IMR-90 (cell line): Measurements from ENCODE around the gene SLC2A10. TPM values are rescaled to one million over a fixed set of nuclear protein-coding genes. Genes with fewer than 3 reads are reported as not detected.

Source experiments
- ATAC-seq: fragments of 200-7000 bp; cut with Tn5 transposase; 2 replicates; pipeline ENCODE4 v1.9.1; 2020; ENCODE audit warnings: low read depth, mild to moderate bottlenecking, moderate library complexity
- BruUV-seq: library from RNA; stranded (reverse); fragments of 400-500 nt; replicated peaks from 2 replicates; lab custom pipeline; 2021; lab: Mats Ljungman, UMichigan
- CTCF ChIA-PET: fragments of 300-600 bp; formaldehyde crosslinking; extraction: SDS; loops from one replicate; lab custom pipeline; 2021; ENCODE audit warnings: antibody characterized with exemption; lab: Yijun Ruan, JAX
- POLR2A ChIA-PET: fragments of 300-600 bp; sonication (Branson Sonifier 250); formaldehyde crosslinking; loops from one replicate; lab custom pipeline; 2022; ENCODE audit warnings: antibody characterized with exemption; ENCODE audit not compliant: unreplicated experiment; lab: Charles Lee
- DNase-seq: peaks from one replicate; pipeline ENCODE4 v3.0.0; 2013
- H2AFZ ChIP-seq: replicated peaks from 2 replicates; pipeline ENCODE3; 2013; ENCODE audit warnings: low read length, mild to moderate bottlenecking; ENCODE audit not compliant: poor library complexity
- H2AK5ac ChIP-seq: 2 replicates; pipeline ENCODE4 v1.6.1; 2013; ENCODE audit warnings: low read depth, low read length, inconsistent platforms
- H2AK9ac ChIP-seq: replicated peaks from 2 replicates; pipeline ENCODE3; 2013; ENCODE audit warnings: mild to moderate bottlenecking, low read depth, low read length, moderate library complexity; ENCODE audit not compliant: poor library complexity
- H2BK120ac ChIP-seq: 2 replicates; pipeline ENCODE4 v1.6.1; 2013; ENCODE audit warnings: low read depth, low read length, inconsistent platforms
- H2BK15ac ChIP-seq: 3 replicates; pipeline ENCODE4 v1.6.1; 2013; ENCODE audit warnings: low read depth, low read length, inconsistent platforms
- H2BK20ac ChIP-seq: 2 replicates; pipeline ENCODE4 v1.6.1; 2013; ENCODE audit warnings: low read depth, mild to moderate bottlenecking, inconsistent platforms, low read length, moderate library complexity
- H2BK5ac ChIP-seq: 2 replicates; pipeline ENCODE4 v1.6.1; 2013; ENCODE audit warnings: mild to moderate bottlenecking, low read depth, low read length, inconsistent platforms; ENCODE audit not compliant: poor library complexity, severe bottlenecking
- H3K14ac ChIP-seq: replicated peaks from 2 replicates; pipeline ENCODE4 v1.6.1; 2013; ENCODE audit warnings: low read depth, low read length, inconsistent platforms
- H3K18ac ChIP-seq: 2 replicates; pipeline ENCODE4 v1.6.1; 2013; ENCODE audit warnings: low read depth, low read length, control low read depth
- H3K23ac ChIP-seq: 2 replicates; pipeline ENCODE4 v1.6.1; 2013; ENCODE audit warnings: low read depth, low read length, inconsistent platforms
- H3K27ac ChIP-seq: 2 replicates; pipeline ENCODE4 v1.5.1; 2013; ENCODE audit warnings: mild to moderate bottlenecking, control low read depth, low read length; ENCODE audit not compliant: insufficient read depth
- H3K27me3 ChIP-seq: 2 replicates; pipeline ENCODE4 v1.6.1; 2013; ENCODE audit warnings: low read length; ENCODE audit not compliant: control insufficient read depth, insufficient read depth
- H3K36me3 ChIP-seq: 2 replicates; pipeline ENCODE4 v1.6.1; 2013; ENCODE audit warnings: low read length, mixed read lengths; ENCODE audit not compliant: control insufficient read depth, insufficient read depth
- H3K4ac ChIP-seq: 2 replicates; pipeline ENCODE4 v1.6.1; 2013; ENCODE audit warnings: low read depth, low read length, inconsistent platforms
- H3K4me1 ChIP-seq: 2 replicates; pipeline ENCODE4 v1.6.1; 2013; ENCODE audit warnings: low read length, mixed read lengths; ENCODE audit not compliant: control insufficient read depth, insufficient read depth
- H3K4me2 ChIP-seq: 2 replicates; pipeline ENCODE4 v1.6.1; 2013; ENCODE audit warnings: low read depth, mild to moderate bottlenecking, control low read depth, low read length, moderate library complexity
- H3K4me3 ChIP-seq: 2 replicates; pipeline ENCODE4 v1.5.1; 2013; ENCODE audit warnings: low read depth, mild to moderate bottlenecking, control low read depth, low read length, moderate library complexity; ENCODE audit not compliant: insufficient read depth
- H3K56ac ChIP-seq: 2 replicates; pipeline ENCODE4 v1.6.1; 2013; ENCODE audit warnings: low read length, inconsistent platforms; ENCODE audit not compliant: insufficient read depth; ENCODE audit errors: extremely low read depth
- H3K79me1 ChIP-seq, 2 experiments: 2 replicates each; pipeline ENCODE4 v1.6.1; 2013; ENCODE audit warnings: low read length in 2 of 2, inconsistent platforms in 1 of 2, low read depth in 1 of 2
- H3K9ac ChIP-seq: 2 replicates; pipeline ENCODE4 v1.6.1; 2013; ENCODE audit warnings: low read depth, low read length, control low read depth
- H3K9me1 ChIP-seq: 2 replicates; pipeline ENCODE4 v1.6.1; 2013; ENCODE audit warnings: low read length, inconsistent platforms; ENCODE audit not compliant: insufficient read depth
- H3K9me3 ChIP-seq: 2 replicates; pipeline ENCODE4 v1.6.1; 2013; ENCODE audit warnings: low read length; ENCODE audit not compliant: control insufficient read depth, insufficient read depth
- H4K20me1 ChIP-seq: 2 replicates; pipeline ENCODE4 v1.6.1; 2013; ENCODE audit warnings: low read length, inconsistent platforms; ENCODE audit not compliant: insufficient read depth
- H4K5ac ChIP-seq: 2 replicates; pipeline ENCODE4 v1.6.1; 2013; ENCODE audit warnings: mild to moderate bottlenecking, low read depth, low read length, control low read depth
- H4K8ac ChIP-seq, 2 experiments: 2 replicates each; pipeline ENCODE4 v1.6.1; 2013; ENCODE audit warnings: low read depth in 2 of 2, low read length in 2 of 2, control low read depth in 1 of 2, inconsistent platforms in 1 of 2
- H4K91ac ChIP-seq: 2 replicates; pipeline ENCODE4 v1.6.1; 2013; ENCODE audit warnings: low read depth, low read length, inconsistent platforms; ENCODE audit not compliant: insufficient read depth
- BHLHE40 ChIP-seq: fragments of 150-350 bp; IDR thresholded peaks from 2 replicates; pipeline ENCODE4 v1.6.1; 2016; ENCODE audit warnings: mild to moderate bottlenecking, low read depth, low read length
- CHD1 ChIP-seq: IDR thresholded peaks from 2 replicates; pipeline ENCODE4 v1.6.1; 2012; ENCODE audit warnings: low read depth, low read length, improper control_type of control experiment
- MAFK ChIP-seq: IDR thresholded peaks from 2 replicates; pipeline ENCODE4 v1.6.1; 2012; ENCODE audit warnings: low read depth, low read length, improper control_type of control experiment
- MXI1 ChIP-seq: IDR thresholded peaks from 2 replicates; pipeline ENCODE4 v1.6.1; 2012; ENCODE audit warnings: low read depth, mild to moderate bottlenecking, low read length, moderate library complexity, borderline replicate concordance
- RAD21 ChIP-seq: IDR thresholded peaks from 2 replicates; pipeline ENCODE4 v1.6.1; 2012; ENCODE audit warnings: low read length, improper control_type of control experiment
- RCOR1 ChIP-seq: IDR thresholded peaks from 2 replicates; pipeline ENCODE4 v1.6.1; 2012; ENCODE audit warnings: mild to moderate bottlenecking, low read length, improper control_type of control experiment; ENCODE audit not compliant: insufficient replicate concordance
- RFX5 ChIP-seq: IDR thresholded peaks from 2 replicates; pipeline ENCODE4 v1.8.0; 2012; ENCODE audit warnings: low read depth, mild to moderate bottlenecking, low read length, moderate library complexity
- WGBS, 2 experiments: methylation state at CpG; one replicate each; pipeline versions ENCODE4 v1.1.5 to v1.1.7; 2013; ENCODE audit warnings: missing lambda C conversion rate in 2 of 2; ENCODE audit not compliant: insufficient read length in 1 of 2; ENCODE audit errors: extremely low coverage in 2 of 2; 5-methylcytosine and 5-hydroxymethylcytosine counted together
- dilution Hi-C: fragments of 300-500 bp; cut with HindIII; formaldehyde crosslinking; loops from one replicate; pipeline ENCODE4 v1.14.3; 2018; ENCODE audit warnings: low sequenced_read_pairs; ENCODE audit not compliant: unreplicated experiment
- in situ Hi-C: fragments of 300-500 bp; cut with MboI; formaldehyde crosslinking; loops from 3 replicates; pipeline ENCODE4 v1.14.3; 2019; ENCODE audit warnings: low sequenced_read_pairs, inconsistent platforms, mixed read lengths
- intact Hi-C: fragments of 100-400 bp; cut with micrococcal nuclease; formaldehyde crosslinking; loops from 2 replicates; pipeline ENCODE4 v1.10.0; 2022
- polyA plus RNA-seq, 3 experiments: library from polyadenylated mRNA; depleted of rRNA; stranded (reverse); fragments of >200 nt; gene quantifications; 2 replicates each; pipeline ENCODE4 v1.2.3, GENCODE V29; 2012; ENCODE audit warnings: low replicate concordance in 1 of 3
- total RNA-seq: library from RNA; depleted of rRNA; stranded (reverse); fragments of >200 nt; gene quantifications from 2 replicates; pipeline ENCODE4 v1.2.3, GENCODE V29; 2012
- TF ChIP-seq, protein P1 (sequence below): fragments of 150-350 bp; IDR thresholded peaks from 2 replicates; pipeline ENCODE4 v1.6.1; 2016; ENCODE audit warnings: low read depth, mild to moderate bottlenecking, low read length, moderate library complexity, borderline replicate concordance
- TF ChIP-seq, protein P2 (sequence below): fragments of 150-350 bp; IDR thresholded peaks from 2 replicates; pipeline ENCODE4 v1.6.1; 2017; ENCODE audit warnings: mild to moderate bottlenecking, antibody characterized with exemption, low read length, low read depth
- TF ChIP-seq, protein P3 (sequence below): conservative IDR thresholded peaks from 2 replicates; pipeline ENCODE4 v1.5.1; 2012; ENCODE audit warnings: mild to moderate bottlenecking, low read depth, low read length, improper control_type of control experiment

SLC2A10 gene
- total and polyA plus RNA-seq, 2 of the 4 experiments (the other 2 are of a cell fraction): 15.2 to 22.0 TPM

DNA sequence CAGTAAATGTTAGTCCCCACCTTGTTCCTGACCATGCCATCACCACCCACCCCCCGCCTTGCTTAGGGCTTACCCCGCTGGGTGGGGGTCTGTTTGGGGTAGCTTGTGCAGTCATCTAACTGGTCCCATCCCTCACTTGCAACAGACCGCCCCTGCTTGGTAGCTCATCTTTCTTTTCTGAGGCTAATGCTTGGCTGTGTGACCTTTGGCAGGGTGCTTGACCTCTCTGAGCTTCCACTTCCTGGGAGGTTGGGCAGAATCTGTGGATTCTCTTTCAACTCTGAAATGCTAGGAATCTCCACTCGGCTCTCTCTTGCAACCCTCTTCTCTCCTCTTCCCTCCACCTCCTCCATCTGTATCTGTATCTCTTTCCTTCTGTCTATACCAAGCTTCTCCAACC, 70.4 kb downstream of the SLC2A10 start:
- no TSS peak for BruUV-seq
- Histone ChIP-seq H3K27me3 (peaks cover 2% of the 10 kb centered on the region; the same call in 1 of the 2 replicates), H3K9ac (no peak overlapping the region), H3K56ac (no peak overlapping the region), H3K27ac (no peak overlapping the region), H3K9me1 (no peaks in the 10 kb centered on the region), H2BK20ac (no peak overlapping the region), H4K91ac (no peak overlapping the region), H2AK9ac (no peak overlapping the region), H3K4ac (no peak overlapping the region), H2BK120ac (no peak overlapping the region), H4K8ac (no peak overlapping the region), H2BK15ac (no peak overlapping the region), H2AFZ (no peak overlapping the region), H3K36me3 (no peaks in the 10 kb centered on the region), H3K18ac (no peak overlapping the region), H3K9me3 (no peaks in the 10 kb centered on the region), H3K14ac (no peak overlapping the region), H3K23ac (no peak overlapping the region), H3K79me1 (no peaks in the 10 kb centered on the region), H3K4me1 (peaks cover 4% of the 10 kb centered on the region; the same call in 1 of the 2 replicates), H3K4me2 (no peak overlapping the region), H4K20me1 (no peaks in the 10 kb centered on the region), H3K4me3 (no peak overlapping the region), H2AK5ac (no peak overlapping the region), H4K5ac (no peak overlapping the region), H2BK5ac (no peak overlapping the region)
- ChIA-PET CTCF (interaction anchor here (1.3 kb wide), 1 partner anchor 32 kb away, joined by 3 read pairs; no protein-coding TSS in a partner anchor), POLR2A (no interaction called here)
- intact Hi-C loops (no loop called here), dilution Hi-C loops (no loop called here), in situ Hi-C loops (no loop called here)
- WGBS, 2 experiments: no CpG with 5 or more reads among the region's 4 CpGs
- TF ChIP-seq MAFK (no peak), RCOR1 (no peak), MXI1 (no peak), RAD21 (no peak), RFX5 (no peak), CHD1 (no peak), BHLHE40 (no peak)
- TF ChIP-seq, protein P1, sequence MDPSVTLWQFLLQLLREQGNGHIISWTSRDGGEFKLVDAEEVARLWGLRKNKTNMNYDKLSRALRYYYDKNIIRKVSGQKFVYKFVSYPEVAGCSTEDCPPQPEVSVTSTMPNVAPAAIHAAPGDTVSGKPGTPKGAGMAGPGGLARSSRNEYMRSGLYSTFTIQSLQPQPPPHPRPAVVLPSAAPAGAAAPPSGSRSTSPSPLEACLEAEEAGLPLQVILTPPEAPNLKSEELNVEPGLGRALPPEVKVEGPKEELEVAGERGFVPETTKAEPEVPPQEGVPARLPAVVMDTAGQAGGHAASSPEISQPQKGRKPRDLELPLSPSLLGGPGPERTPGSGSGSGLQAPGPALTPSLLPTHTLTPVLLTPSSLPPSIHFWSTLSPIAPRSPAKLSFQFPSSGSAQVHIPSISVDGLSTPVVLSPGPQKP: no peak
- TF ChIP-seq, protein P2, sequence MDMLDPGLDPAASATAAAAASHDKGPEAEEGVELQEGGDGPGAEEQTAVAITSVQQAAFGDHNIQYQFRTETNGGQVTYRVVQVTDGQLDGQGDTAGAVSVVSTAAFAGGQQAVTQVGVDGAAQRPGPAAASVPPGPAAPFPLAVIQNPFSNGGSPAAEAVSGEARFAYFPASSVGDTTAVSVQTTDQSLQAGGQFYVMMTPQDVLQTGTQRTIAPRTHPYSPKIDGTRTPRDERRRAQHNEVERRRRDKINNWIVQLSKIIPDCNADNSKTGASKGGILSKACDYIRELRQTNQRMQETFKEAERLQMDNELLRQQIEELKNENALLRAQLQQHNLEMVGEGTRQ: no peak
- TF ChIP-seq, protein P3, sequence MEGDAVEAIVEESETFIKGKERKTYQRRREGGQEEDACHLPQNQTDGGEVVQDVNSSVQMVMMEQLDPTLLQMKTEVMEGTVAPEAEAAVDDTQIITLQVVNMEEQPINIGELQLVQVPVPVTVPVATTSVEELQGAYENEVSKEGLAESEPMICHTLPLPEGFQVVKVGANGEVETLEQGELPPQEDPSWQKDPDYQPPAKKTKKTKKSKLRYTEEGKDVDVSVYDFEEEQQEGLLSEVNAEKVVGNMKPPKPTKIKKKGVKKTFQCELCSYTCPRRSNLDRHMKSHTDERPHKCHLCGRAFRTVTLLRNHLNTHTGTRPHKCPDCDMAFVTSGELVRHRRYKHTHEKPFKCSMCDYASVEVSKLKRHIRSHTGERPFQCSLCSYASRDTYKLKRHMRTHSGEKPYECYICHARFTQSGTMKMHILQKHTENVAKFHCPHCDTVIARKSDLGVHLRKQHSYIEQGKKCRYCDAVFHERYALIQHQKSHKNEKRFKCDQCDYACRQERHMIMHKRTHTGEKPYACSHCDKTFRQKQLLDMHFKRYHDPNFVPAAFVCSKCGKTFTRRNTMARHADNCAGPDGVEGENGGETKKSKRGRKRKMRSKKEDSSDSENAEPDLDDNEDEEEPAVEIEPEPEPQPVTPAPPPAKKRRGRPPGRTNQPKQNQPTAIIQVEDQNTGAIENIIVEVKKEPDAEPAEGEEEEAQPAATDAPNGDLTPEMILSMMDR: no peak
- DNase-seq (no peak), ATAC-seq (no peak)
